Measurements from ENCODE around the gene LCN9. TPM values are rescaled to one million over a fixed set of nuclear protein-coding genes. Genes with fewer than 3 reads are reported as not detected.

Gene LCN9
- total and polyA plus RNA-seq, 2 donors from 2014 or later = not detected

DNA sequence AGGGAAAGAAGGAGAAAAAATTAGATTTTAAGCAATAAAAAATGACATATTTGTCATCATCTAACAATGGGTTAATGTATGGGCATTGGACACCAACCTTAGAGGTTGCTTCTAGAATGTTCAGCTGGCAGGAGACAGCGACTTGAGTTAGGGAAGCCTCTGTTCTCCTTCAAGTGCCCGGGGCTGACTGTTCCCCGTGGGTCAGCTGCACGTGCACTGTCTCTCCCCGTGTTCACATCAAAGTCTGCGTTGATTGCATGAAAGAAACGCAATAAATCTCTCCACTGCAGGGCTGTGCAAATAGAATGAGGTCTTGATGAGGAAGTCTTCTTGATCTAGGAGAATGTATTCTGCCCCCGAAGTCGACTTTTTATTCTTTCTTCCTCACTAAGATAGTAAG lies 23.9 kb upstream of the LCN9 start, which contains the start of gene GLT6D1:
TSS of gene GLT6D1 (minus strand) at position 345 of the 400 bp plus-strand sequence. CDS start 353 bp downstream, outside the sequence.
- H3K9ac ChIP-seq (ENCODE audit: low read length in 3 of 3) = no peak within 1 kb of the TSS
- H3K4me1 ChIP-seq (ENCODE audit: control insufficient read depth in 2 of 3, insufficient read depth in 2 of 3, low read depth in 1 of 3, low read length in 3 of 3) = no peaks in the 10 kb centered on the region
- no peak within 1 kb of the TSS for H3K4me3 ChIP-seq (ENCODE audit: low read length in 3 of 3)
- no peak for FAIRE-seq
- TF ChIP-seq, protein P1, sequence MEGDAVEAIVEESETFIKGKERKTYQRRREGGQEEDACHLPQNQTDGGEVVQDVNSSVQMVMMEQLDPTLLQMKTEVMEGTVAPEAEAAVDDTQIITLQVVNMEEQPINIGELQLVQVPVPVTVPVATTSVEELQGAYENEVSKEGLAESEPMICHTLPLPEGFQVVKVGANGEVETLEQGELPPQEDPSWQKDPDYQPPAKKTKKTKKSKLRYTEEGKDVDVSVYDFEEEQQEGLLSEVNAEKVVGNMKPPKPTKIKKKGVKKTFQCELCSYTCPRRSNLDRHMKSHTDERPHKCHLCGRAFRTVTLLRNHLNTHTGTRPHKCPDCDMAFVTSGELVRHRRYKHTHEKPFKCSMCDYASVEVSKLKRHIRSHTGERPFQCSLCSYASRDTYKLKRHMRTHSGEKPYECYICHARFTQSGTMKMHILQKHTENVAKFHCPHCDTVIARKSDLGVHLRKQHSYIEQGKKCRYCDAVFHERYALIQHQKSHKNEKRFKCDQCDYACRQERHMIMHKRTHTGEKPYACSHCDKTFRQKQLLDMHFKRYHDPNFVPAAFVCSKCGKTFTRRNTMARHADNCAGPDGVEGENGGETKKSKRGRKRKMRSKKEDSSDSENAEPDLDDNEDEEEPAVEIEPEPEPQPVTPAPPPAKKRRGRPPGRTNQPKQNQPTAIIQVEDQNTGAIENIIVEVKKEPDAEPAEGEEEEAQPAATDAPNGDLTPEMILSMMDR (IDR thresholded peaks at IDR 0.05; ENCODE audit: borderline replicate concordance, extremely low read depth, insufficient read depth) = no peak
- no peak within 1 kb of the TSS for H3K27ac ChIP-seq (ENCODE audit: low read depth in 2 of 2, low read length in 2 of 2)
- intact Hi-C loops (cut with DNase I) = no loop called here
- H3K9me3 ChIP-seq (ENCODE audit: control insufficient read depth in 2 of 3, insufficient read depth in 1 of 3, low read length in 3 of 3) = peaks cover 0 to under 1% (median 0%) of the 10 kb centered on the region in 3 donors
- DNase-seq = no peak
- H3K36me3 ChIP-seq (ENCODE audit: control insufficient read depth in 2 of 3, insufficient read depth in 3 of 3, low read length in 3 of 3) = no peaks in the 10 kb centered on the region
- no peaks in the 10 kb centered on the region for H3K27me3 ChIP-seq (ENCODE audit: control insufficient read depth, insufficient read depth, low read length)

DNA sequence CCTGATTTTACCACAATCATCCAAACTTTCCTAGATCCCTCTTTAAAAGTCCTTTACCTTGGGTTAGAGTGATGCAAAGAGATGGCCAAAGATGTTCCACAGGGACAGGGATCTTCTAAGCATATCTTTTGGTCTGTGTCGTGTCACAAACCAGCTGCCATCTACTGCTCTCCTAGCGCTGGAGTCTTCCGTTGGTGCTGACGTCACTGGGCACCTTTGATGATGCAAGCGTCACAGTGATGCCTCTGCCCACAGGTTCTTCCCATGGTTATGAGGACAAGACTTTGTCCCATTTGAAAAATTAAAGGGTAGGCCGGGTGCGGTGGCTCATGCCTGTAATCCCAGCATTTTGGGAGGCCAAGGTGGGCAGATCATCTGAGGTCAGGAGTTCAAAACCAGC lies 22.1 kb upstream of the LCN9 start:
- FAIRE-seq = no peak

DNA sequence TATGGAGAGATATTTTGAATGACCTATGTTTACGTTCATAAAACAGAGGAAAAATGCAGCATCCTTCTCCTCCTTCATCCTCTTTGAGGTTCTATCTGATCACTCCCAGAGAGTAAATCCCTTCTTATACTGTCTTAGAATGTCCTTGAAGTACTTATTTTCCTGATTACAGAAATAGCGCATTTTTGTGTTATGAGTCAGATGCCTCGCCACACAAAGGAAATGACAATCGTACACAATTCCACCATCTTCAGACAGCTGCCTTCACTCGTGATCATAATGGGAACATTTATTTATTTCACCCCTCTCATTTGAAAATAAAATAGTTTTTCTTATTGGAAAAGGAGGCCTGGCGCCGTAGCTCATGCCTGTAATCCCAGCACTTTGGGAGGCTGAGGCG lies 21.4 kb upstream of the LCN9 start:
- intact Hi-C loops (cut with DNase I) = no loop called here
- H3K27me3 ChIP-seq (ENCODE audit: control insufficient read depth, insufficient read depth, low read length) = no peaks in the 10 kb centered on the region
- FAIRE-seq (no peak), DNase-seq (no peak)
- peaks cover 0 to 11% (median 11%) of the 10 kb centered on the region in 3 donors for H3K9me3 ChIP-seq (ENCODE audit: control insufficient read depth in 2 of 3, insufficient read depth in 1 of 3, low read length in 3 of 3)
- no peak overlapping the region for H3K27ac ChIP-seq (ENCODE audit: low read depth in 2 of 2, low read length in 2 of 2)
- H3K9ac ChIP-seq (ENCODE audit: low read length in 3 of 3) = no peak overlapping the region
- no peaks in the 10 kb centered on the region for H3K4me1 ChIP-seq (ENCODE audit: control insufficient read depth in 2 of 3, insufficient read depth in 2 of 3, low read depth in 1 of 3, low read length in 3 of 3)
- TF ChIP-seq, protein P1 (IDR thresholded peaks at IDR 0.05; ENCODE audit: borderline replicate concordance, extremely low read depth, insufficient read depth) = no peak
- H3K4me3 ChIP-seq (ENCODE audit: low read length in 3 of 3) = no peak overlapping the region
- H3K36me3 ChIP-seq (ENCODE audit: control insufficient read depth in 2 of 3, insufficient read depth in 3 of 3, low read length in 3 of 3) = no peaks in the 10 kb centered on the region

More for the DNA sequence above, 22.1 kb upstream of the LCN9 start:
- no peak overlapping the region for H3K9ac ChIP-seq (ENCODE audit: low read length in 3 of 3)
- no peaks in the 10 kb centered on the region for H3K36me3 ChIP-seq (ENCODE audit: control insufficient read depth in 2 of 3, insufficient read depth in 3 of 3, low read length in 3 of 3)
- H3K9me3 ChIP-seq (ENCODE audit: control insufficient read depth in 2 of 3, insufficient read depth in 1 of 3, low read length in 3 of 3) = peaks cover 0 to 11% (median 10%) of the 10 kb centered on the region in 3 donors
- no peak overlapping the region for H3K4me3 ChIP-seq (ENCODE audit: low read length in 3 of 3)
- no peaks in the 10 kb centered on the region for H3K4me1 ChIP-seq (ENCODE audit: control insufficient read depth in 2 of 3, insufficient read depth in 2 of 3, low read depth in 1 of 3, low read length in 3 of 3)
- intact Hi-C loops (cut with DNase I) = no loop called here
- TF ChIP-seq, protein P1 (IDR thresholded peaks at IDR 0.05; ENCODE audit: borderline replicate concordance, extremely low read depth, insufficient read depth) = no peak
- no peaks in the 10 kb centered on the region for H3K27me3 ChIP-seq (ENCODE audit: control insufficient read depth, insufficient read depth, low read length)
- no peak overlapping the region for H3K27ac ChIP-seq (ENCODE audit: low read depth in 2 of 2, low read length in 2 of 2)
- DNase-seq = no peak
